SK-N-SH (cell line): ENCODE results near the gene INKA1.

ENCODE experiments used
- CTCF ChIP-seq: fragments of 200-600 bp; sonication (generic); IDR thresholded peaks from 2 replicates; pipeline ENCODE4 v1.6.1; 2017; ENCODE audit warnings: antibody characterized with exemption, mild to moderate bottlenecking, moderate library complexity
- EP300 ChIP-seq, 2 experiments: IDR thresholded peaks; 2 replicates each; pipeline versions ENCODE4 v1.4.0 to v1.6.1; 2012; ENCODE audit warnings: borderline replicate concordance in 1 of 2, low read depth in 1 of 2, low read length in 1 of 2
- JUND ChIP-seq: IDR thresholded peaks from 2 replicates; pipeline ENCODE4 v1.4.0; 2012
- NFIC ChIP-seq: IDR thresholded peaks from 2 replicates; pipeline ENCODE4 v1.4.0; 2012; ENCODE audit warnings: borderline replicate concordance
- RCOR1 ChIP-seq: fragments of 150-350 bp; IDR thresholded peaks from 2 replicates; pipeline ENCODE4 v1.6.1; 2017; ENCODE audit warnings: antibody characterized with exemption, low read length
- RFX5 ChIP-seq: IDR thresholded peaks from 2 replicates; pipeline ENCODE4 v1.6.1; 2012; ENCODE audit warnings: mild to moderate bottlenecking, improper control_type of control experiment, low read length
- SIN3A ChIP-seq: IDR thresholded peaks from 2 replicates; pipeline ENCODE4 v1.6.1; 2012; ENCODE audit warnings: low read depth, mild to moderate bottlenecking, low read length, moderate library complexity, borderline replicate concordance
- TAF1 ChIP-seq: IDR thresholded peaks from 2 replicates; pipeline ENCODE4 v1.6.1; 2012; ENCODE audit warnings: low read depth, mild to moderate bottlenecking, low read length, moderate library complexity, borderline replicate concordance
- TCF12 ChIP-seq: IDR thresholded peaks from 2 replicates; pipeline ENCODE4 v1.4.0; 2012
- YY1 ChIP-seq: IDR thresholded peaks from 2 replicates; pipeline ENCODE4 v1.4.0; 2012; ENCODE audit warnings: low read depth, mild to moderate bottlenecking
- TF ChIP-seq, protein P1 (sequence below): IDR thresholded peaks from 2 replicates; pipeline ENCODE4 v1.4.0; 2012; ENCODE audit warnings: low read depth, borderline replicate concordance
- TF ChIP-seq, protein P2 (sequence below): IDR thresholded peaks from 2 replicates; pipeline ENCODE4 v1.4.0; 2012; ENCODE audit warnings: low read depth
- TF ChIP-seq, protein P3 (sequence below): IDR thresholded peaks from 2 replicates; pipeline ENCODE4 v1.4.0; 2012; ENCODE audit warnings: low read depth, borderline replicate concordance

- no peak for TF ChIP-seq CTCF
- TF ChIP-seq, protein P1, sequence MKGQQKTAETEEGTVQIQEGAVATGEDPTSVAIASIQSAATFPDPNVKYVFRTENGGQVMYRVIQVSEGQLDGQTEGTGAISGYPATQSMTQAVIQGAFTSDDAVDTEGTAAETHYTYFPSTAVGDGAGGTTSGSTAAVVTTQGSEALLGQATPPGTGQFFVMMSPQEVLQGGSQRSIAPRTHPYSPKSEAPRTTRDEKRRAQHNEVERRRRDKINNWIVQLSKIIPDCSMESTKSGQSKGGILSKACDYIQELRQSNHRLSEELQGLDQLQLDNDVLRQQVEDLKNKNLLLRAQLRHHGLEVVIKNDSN, result no peak
- TF ChIP-seq EP300 (IDR thresholded peaks at IDR 0.05; ENCODE audit: borderline replicate concordance in 1 of 2, low read depth in 1 of 2, low read length in 1 of 2), result no peak
- TF ChIP-seq TCF12, result no peak
- no peak for TF ChIP-seq YY1
- no peak for TF ChIP-seq RCOR1
- TF ChIP-seq SIN3A, result no peak
- TF ChIP-seq, protein P2, sequence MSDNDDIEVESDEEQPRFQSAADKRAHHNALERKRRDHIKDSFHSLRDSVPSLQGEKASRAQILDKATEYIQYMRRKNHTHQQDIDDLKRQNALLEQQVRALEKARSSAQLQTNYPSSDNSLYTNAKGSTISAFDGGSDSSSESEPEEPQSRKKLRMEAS, result no peak
- TF ChIP-seq NFIC, result no peak
- TF ChIP-seq RFX5, result no peak
- TF ChIP-seq TAF1, result no peak
- no peak for TF ChIP-seq JUND
- TF ChIP-seq, protein P3, sequence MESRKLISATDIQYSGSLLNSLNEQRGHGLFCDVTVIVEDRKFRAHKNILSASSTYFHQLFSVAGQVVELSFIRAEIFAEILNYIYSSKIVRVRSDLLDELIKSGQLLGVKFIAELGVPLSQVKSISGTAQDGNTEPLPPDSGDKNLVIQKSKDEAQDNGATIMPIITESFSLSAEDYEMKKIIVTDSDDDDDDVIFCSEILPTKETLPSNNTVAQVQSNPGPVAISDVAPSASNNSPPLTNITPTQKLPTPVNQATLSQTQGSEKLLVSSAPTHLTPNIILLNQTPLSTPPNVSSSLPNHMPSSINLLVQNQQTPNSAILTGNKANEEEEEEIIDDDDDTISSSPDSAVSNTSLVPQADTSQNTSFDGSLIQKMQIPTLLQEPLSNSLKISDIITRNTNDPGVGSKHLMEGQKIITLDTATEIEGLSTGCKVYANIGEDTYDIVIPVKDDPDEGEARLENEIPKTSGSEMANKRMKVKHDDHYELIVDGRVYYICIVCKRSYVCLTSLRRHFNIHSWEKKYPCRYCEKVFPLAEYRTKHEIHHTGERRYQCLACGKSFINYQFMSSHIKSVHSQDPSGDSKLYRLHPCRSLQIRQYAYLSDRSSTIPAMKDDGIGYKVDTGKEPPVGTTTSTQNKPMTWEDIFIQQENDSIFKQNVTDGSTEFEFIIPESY, result no peak
Observed at GRCh38 chr3:49771340-49771938, 31.6 kb upstream of the INKA1 start.
